ENCODE measurements around the gene MDM1. TPM values are rescaled to one million over a fixed set of nuclear protein-coding genes. Genes with fewer than 3 reads are reported as not detected.

MDM1 gene
- total and polyA plus RNA-seq, 8 donors, result 3.9 to 41.4 (median 12.0) TPM

- H3K4me1 ChIP-seq, result no peaks in the 10 kb centered on the region
- no peaks in the 10 kb centered on the region for H3K9me3 ChIP-seq
- no peaks in the 10 kb centered on the region for H3K27me3 ChIP-seq
- no peaks in the 10 kb centered on the region for H3K36me3 ChIP-seq
- TF ChIP-seq POLR2AphosphoS5 (IDR thresholded peaks at IDR 0.05) (no peak), EP300 (IDR thresholded peaks at IDR 0.05) (no peak), POLR2A (IDR thresholded peaks at IDR 0.05) (no peak)
- TF ChIP-seq, protein P1, sequence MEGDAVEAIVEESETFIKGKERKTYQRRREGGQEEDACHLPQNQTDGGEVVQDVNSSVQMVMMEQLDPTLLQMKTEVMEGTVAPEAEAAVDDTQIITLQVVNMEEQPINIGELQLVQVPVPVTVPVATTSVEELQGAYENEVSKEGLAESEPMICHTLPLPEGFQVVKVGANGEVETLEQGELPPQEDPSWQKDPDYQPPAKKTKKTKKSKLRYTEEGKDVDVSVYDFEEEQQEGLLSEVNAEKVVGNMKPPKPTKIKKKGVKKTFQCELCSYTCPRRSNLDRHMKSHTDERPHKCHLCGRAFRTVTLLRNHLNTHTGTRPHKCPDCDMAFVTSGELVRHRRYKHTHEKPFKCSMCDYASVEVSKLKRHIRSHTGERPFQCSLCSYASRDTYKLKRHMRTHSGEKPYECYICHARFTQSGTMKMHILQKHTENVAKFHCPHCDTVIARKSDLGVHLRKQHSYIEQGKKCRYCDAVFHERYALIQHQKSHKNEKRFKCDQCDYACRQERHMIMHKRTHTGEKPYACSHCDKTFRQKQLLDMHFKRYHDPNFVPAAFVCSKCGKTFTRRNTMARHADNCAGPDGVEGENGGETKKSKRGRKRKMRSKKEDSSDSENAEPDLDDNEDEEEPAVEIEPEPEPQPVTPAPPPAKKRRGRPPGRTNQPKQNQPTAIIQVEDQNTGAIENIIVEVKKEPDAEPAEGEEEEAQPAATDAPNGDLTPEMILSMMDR (IDR thresholded peaks at IDR 0.05), result no peak
- intact Hi-C loops (cut with DNase I; ENCODE audit: low total_unique reads), result no loop called here
- WGBS, 5 donors, result 86 to 94% (median 91%) methylated on average over 7 of the region's 7 CpGs
- no peak for DNase-seq
- H3K4me3 ChIP-seq, result no peak overlapping the region
- H3K27ac ChIP-seq, result no peak overlapping the region
Measured at GRCh38 chr12:68264158-68264855, 67.9 kb downstream of the MDM1 start.

GRCh38 chr12:68263366-68263765, 68.8 kb downstream of the MDM1 start:
- WGBS, 5 donors, result 77 to 95% (median 83%) methylated on average over 1 of the region's 1 CpG
- Histone ChIP-seq H3K27me3 (no peaks in the 10 kb centered on the region), H3K27ac (no peak overlapping the region), H3K9me3 (no peaks in the 10 kb centered on the region), H3K4me3 (no peak overlapping the region), H3K36me3 (no peaks in the 10 kb centered on the region), H3K4me1 (no peaks in the 10 kb centered on the region)
- TF ChIP-seq POLR2A (IDR thresholded peaks at IDR 0.05), result no peak
- no peak for TF ChIP-seq POLR2AphosphoS5 (IDR thresholded peaks at IDR 0.05)
- TF ChIP-seq, protein P1 (IDR thresholded peaks at IDR 0.05), result no peak
- TF ChIP-seq EP300 (IDR thresholded peaks at IDR 0.05), result no peak
- DNase-seq, result no peak
- intact Hi-C loops (cut with DNase I; ENCODE audit: low total_unique reads), result no loop called here

DNA sequence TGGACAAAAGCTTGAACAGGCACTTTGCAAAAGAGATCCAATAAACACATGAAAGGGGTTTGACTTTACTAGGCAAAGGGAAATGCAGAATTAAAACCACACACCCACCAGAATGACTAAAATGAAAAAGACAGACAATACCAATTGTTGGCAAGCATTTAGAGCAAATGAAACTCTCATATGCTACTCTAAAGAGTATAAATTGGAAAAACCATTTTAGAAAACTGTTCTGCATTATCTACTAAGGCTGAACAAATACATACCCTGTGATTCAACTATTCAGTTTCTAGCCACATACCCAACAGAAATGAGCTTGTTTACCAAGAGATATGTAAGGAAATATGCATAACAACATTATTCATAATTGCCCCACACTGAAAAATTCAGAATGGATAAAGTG, 70.3 kb downstream of the MDM1 start:
- no peak for DNase-seq
- intact Hi-C loops (cut with DNase I; ENCODE audit: low total_unique reads), result no loop called here
- Histone ChIP-seq H3K27ac (no peak overlapping the region), H3K4me1 (no peaks in the 10 kb centered on the region), H3K9me3 (no peaks in the 10 kb centered on the region), H3K36me3 (no peaks in the 10 kb centered on the region), H3K4me3 (no peak overlapping the region), H3K27me3 (no peaks in the 10 kb centered on the region)
- TF ChIP-seq EP300 (IDR thresholded peaks at IDR 0.05) (no peak), POLR2A (IDR thresholded peaks at IDR 0.05) (no peak), POLR2AphosphoS5 (IDR thresholded peaks at IDR 0.05) (no peak)
- TF ChIP-seq, protein P1 (IDR thresholded peaks at IDR 0.05), result no peak

DNA sequence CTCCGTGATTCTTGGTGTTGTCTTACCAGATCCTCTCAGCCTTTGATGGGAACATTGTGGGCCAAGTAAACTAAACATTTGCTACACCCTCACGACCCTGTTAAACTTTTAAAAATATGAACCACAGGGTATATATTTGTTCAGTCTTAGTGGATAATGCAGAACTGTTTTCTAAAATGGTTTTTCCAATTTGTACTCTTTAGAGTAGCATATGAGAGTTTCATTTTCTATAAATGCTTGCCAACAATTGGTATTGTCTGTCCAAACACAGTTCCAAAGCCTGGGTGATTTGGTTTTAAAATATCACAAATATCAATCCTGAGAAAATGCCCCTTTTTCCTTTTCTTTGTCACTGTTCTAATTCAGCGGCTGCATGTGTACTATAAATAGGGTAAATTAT, 72.0 kb downstream of the MDM1 start:
- 69 to 73% (median 69%) methylated on average over 3 of the region's 3 CpGs for WGBS, 5 donors
- Histone ChIP-seq H3K27me3 (no peaks in the 10 kb centered on the region), H3K36me3 (no peaks in the 10 kb centered on the region), H3K4me1 (no peaks in the 10 kb centered on the region), H3K9me3 (no peaks in the 10 kb centered on the region), H3K4me3 (no peak overlapping the region), H3K27ac (no peak overlapping the region)
- no peak for TF ChIP-seq POLR2A (IDR thresholded peaks at IDR 0.05)
- TF ChIP-seq, protein P1 (IDR thresholded peaks at IDR 0.05), result no peak
- TF ChIP-seq POLR2AphosphoS5 (IDR thresholded peaks at IDR 0.05), result no peak
- TF ChIP-seq EP300 (IDR thresholded peaks at IDR 0.05), result no peak
- intact Hi-C loops (cut with DNase I; ENCODE audit: low total_unique reads), result no loop called here
- DNase-seq, result no peak

Measured in stomach (tissue), 9 donors.